Fibroblast of lung (primary cell): Measurements from ENCODE around the gene COL4A1.

ENCODE experiments used
- EZH2 ChIP-seq: IDR thresholded peaks from 2 replicates; pipeline ENCODE4 v1.5.1; 2012; ENCODE audit warnings: low read length, control low read depth, mild to moderate bottlenecking; ENCODE audit errors: missing control alignments
- TF ChIP-seq, protein P1 (sequence below), 2 donors: IDR thresholded peaks in 1 of 2; conservative IDR thresholded peaks in 1 of 2; 1 replicate in 1 of 2; 2 replicates in 1 of 2; pipeline ENCODE4 v1.5.1; 2011 to 2012; ENCODE audit warnings: low read length in 2 of 2, control low read depth in 1 of 2, inconsistent platforms in 1 of 2, low read depth in 1 of 2, mild to moderate bottlenecking in 1 of 2

DNA sequence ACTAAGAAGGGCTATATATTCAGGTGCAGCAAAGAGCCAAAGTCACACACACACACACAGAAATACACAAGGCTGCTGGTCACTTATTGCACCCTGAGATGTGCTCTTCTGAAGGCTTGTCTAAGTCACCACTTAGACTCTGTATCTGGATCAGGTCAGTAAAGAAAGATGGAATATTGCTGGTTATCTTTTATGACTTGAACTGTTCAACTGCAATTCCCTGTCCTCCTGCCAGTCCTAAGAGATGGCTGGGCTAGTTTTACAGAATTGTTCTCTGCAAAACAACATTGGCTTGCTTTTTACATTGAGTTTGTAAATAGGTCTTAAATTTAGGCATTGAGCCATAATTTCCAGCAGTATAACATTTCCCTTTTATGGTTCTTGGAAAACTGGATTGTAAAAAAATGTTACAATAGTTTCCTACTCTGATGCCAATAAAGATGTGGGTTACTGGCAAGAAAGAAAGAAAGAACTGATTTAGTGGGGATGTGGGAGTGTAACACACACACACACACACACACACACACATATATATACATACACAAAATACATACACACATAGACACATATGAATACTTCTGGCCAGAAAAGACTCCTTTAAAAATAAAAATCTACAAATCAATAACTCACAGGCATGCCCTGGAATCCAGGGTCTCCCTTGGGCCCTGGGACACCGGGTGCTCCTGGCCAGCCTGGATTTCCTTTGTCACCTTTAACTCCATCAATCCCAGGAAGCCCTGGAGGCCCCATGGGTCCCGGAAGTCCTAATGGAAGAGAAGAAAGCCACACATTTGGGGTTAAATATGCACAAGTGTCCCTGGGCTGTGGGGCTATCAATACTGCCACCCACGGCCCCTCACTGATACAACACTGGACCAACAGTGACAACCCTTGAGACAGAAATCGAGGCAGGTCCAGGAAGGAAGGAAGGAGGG, 137.7 kb downstream of the COL4A1 start:
- TF ChIP-seq, protein P1, sequence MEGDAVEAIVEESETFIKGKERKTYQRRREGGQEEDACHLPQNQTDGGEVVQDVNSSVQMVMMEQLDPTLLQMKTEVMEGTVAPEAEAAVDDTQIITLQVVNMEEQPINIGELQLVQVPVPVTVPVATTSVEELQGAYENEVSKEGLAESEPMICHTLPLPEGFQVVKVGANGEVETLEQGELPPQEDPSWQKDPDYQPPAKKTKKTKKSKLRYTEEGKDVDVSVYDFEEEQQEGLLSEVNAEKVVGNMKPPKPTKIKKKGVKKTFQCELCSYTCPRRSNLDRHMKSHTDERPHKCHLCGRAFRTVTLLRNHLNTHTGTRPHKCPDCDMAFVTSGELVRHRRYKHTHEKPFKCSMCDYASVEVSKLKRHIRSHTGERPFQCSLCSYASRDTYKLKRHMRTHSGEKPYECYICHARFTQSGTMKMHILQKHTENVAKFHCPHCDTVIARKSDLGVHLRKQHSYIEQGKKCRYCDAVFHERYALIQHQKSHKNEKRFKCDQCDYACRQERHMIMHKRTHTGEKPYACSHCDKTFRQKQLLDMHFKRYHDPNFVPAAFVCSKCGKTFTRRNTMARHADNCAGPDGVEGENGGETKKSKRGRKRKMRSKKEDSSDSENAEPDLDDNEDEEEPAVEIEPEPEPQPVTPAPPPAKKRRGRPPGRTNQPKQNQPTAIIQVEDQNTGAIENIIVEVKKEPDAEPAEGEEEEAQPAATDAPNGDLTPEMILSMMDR (conservative IDR thresholded peaks at IDR 0.05 in 1 of 2, IDR thresholded peaks at IDR 0.05 in 1 of 2; ENCODE audit: low read depth in 1 of 2, low read length in 2 of 2) = no peak
- TF ChIP-seq EZH2 = no peak
